ENCODE data around the gene HSD11B2.

Gene HSD11B2

GRCh38 chr16:67454852-67455251, 23.9 kb downstream of the HSD11B2 start:
- DNase-seq: no peak

GRCh38 chr16:67456391-67457081, 25.6 kb downstream of the HSD11B2 start:
- DNase-seq: no peak

- DNase-seq: no peak
Measured at GRCh38 chr16:67457611-67458010, 26.7 kb downstream of the HSD11B2 start.

GRCh38 chr16:67458121-67458641, 27.3 kb downstream of the HSD11B2 start:
- no peak for DNase-seq

GRCh38 chr16:67459066-67459860, 28.3 kb downstream of the HSD11B2 start:
- no peak for DNase-seq

GRCh38 chr16:67459861-67460150, 28.9 kb downstream of the HSD11B2 start:
- DNase-seq: no peak

- no peak for DNase-seq
Measured at GRCh38 chr16:67460168-67460567, 29.2 kb downstream of the HSD11B2 start.

- no peak for DNase-seq
Measured at GRCh38 chr16:67460961-67461360, 30.0 kb downstream of the HSD11B2 start.

- DNase-seq: no peak
Measured at GRCh38 chr16:67461600-67462278, 30.8 kb downstream of the HSD11B2 start.

GRCh38 chr16:67462279-67462655, 31.3 kb downstream of the HSD11B2 start:
- DNase-seq: no peak

- DNase-seq: no peak
Measured at GRCh38 chr16:67463059-67463458, 32.1 kb downstream of the HSD11B2 start.

- no peak for DNase-seq
Measured at GRCh38 chr16:67463691-67464090, 32.8 kb downstream of the HSD11B2 start.

- DNase-seq: no peak
Measured at GRCh38 chr16:67464565-67464964, 33.6 kb downstream of the HSD11B2 start.

GRCh38 chr16:67466581-67466980, 35.7 kb downstream of the HSD11B2 start:
- DNase-seq: no peak

GRCh38 chr16:67468731-67469130, 37.8 kb downstream of the HSD11B2 start:
- no peak for DNase-seq

GRCh38 chr16:67470359-67470758, 39.4 kb downstream of the HSD11B2 start:
- no peak for DNase-seq

- no peak for DNase-seq
Measured at GRCh38 chr16:67471758-67472384, 41.0 kb downstream of the HSD11B2 start.

- no peak for DNase-seq
Measured at GRCh38 chr16:67474551-67475455, 43.9 kb downstream of the HSD11B2 start.

GRCh38 chr16:67477960-67478554, 47.1 kb downstream of the HSD11B2 start:
- DNase-seq: no peak

- DNase-seq: peak; percentile 97
Measured at GRCh38 chr16:67480833-67481560, 50.1 kb downstream of the HSD11B2 start, which contains the start of gene ATP6V0D1. TSS of gene ATP6V0D1 (minus strand) at chr16:67481157. CDS start at chr16:67481086, 71 bp downstream.

Measured in activated T-cell treated with anti-CD3 and anti-CD28 coated beads for 4 hours (primary cell).